Activated T-helper 1 cell treated with anti-CD3 and anti-CD28 coated beads, Interleukin-12 subunit alpha, Interleukin-12 subunit beta, Interleukin-2, Interleukin-4 antibody, amounts not matched to agents 30 ng/mL and 10 ng/mL and 1 ng/mL, durations not matched to agents 14 hours and 24 hours and 36 hours (primary cell): ENCODE measurements around the gene ZNF503. TPM values are rescaled to one million over a fixed set of nuclear protein-coding genes. Genes with fewer than 3 reads are reported as not detected.

Source experiments
- DNase-seq: peaks from one replicate; pipeline ENCODE4 v3.0.0; 2021; ENCODE audit warnings: low spot score
- H3K27ac Mint-ChIP-seq: one replicate; pipeline ENCODE4 v1.8.0; 2021; ENCODE audit warnings: mild to moderate bottlenecking, mixed read lengths
- H3K27me3 Mint-ChIP-seq: one replicate; pipeline ENCODE4 v1.8.0; 2022; ENCODE audit warnings: mild to moderate bottlenecking, moderate library complexity, mixed read lengths; ENCODE audit not compliant: insufficient read depth
- H3K36me3 Mint-ChIP-seq: one replicate; pipeline ENCODE4 v1.8.0; 2021; ENCODE audit warnings: low read depth, mixed read lengths
- H3K4me1 Mint-ChIP-seq: one replicate; pipeline ENCODE4 v1.8.0; 2021; ENCODE audit warnings: low read depth, mixed read lengths
- H3K4me3 Mint-ChIP-seq: one replicate; pipeline ENCODE4 v1.8.0; 2021; ENCODE audit warnings: mild to moderate bottlenecking, moderate library complexity, mixed read lengths
- H3K9me3 Mint-ChIP-seq: one replicate; pipeline ENCODE4 v1.8.0; 2021; ENCODE audit warnings: mixed read lengths
- intact Hi-C: fragments of 100-400 bp; cut with micrococcal nuclease; formaldehyde crosslinking; loops from one replicate; pipeline ENCODE4 v1.15.1; 2024
- total RNA-seq: library from RNA; stranded (reverse); gene quantifications from 2 replicates; pipeline ENCODE4 v1.2.3, GENCODE V29; 2022

Gene ZNF503
- total RNA-seq: 0.07 TPM in 1 of 2 replicates, not detected in the other

- H3K36me3 Mint-ChIP-seq: peaks cover 3% of the 10 kb centered on the region
- peak within 1 kb of the TSS; percentile 64 for H3K27ac Mint-ChIP-seq
- no peaks in the 10 kb centered on the region for H3K9me3 Mint-ChIP-seq
- H3K4me1 Mint-ChIP-seq: peaks cover 29% of the 10 kb centered on the region
- intact Hi-C loops: loop anchor here (5.0 kb wide), 1 partner anchor 105 kb away; no protein-coding TSS in a partner anchor
- peak within 1 kb of the TSS; percentile 79 for H3K4me3 Mint-ChIP-seq
- H3K27me3 Mint-ChIP-seq: peaks cover 64% of the 10 kb centered on the region
- no peak for DNase-seq
Measured at GRCh38 chr10:75401569-75402485, at the start of gene ZNF503. TSS of gene ZNF503 (minus strand) at chr10:75401764. CDS start at chr10:75401419, 345 bp downstream.

DNA sequence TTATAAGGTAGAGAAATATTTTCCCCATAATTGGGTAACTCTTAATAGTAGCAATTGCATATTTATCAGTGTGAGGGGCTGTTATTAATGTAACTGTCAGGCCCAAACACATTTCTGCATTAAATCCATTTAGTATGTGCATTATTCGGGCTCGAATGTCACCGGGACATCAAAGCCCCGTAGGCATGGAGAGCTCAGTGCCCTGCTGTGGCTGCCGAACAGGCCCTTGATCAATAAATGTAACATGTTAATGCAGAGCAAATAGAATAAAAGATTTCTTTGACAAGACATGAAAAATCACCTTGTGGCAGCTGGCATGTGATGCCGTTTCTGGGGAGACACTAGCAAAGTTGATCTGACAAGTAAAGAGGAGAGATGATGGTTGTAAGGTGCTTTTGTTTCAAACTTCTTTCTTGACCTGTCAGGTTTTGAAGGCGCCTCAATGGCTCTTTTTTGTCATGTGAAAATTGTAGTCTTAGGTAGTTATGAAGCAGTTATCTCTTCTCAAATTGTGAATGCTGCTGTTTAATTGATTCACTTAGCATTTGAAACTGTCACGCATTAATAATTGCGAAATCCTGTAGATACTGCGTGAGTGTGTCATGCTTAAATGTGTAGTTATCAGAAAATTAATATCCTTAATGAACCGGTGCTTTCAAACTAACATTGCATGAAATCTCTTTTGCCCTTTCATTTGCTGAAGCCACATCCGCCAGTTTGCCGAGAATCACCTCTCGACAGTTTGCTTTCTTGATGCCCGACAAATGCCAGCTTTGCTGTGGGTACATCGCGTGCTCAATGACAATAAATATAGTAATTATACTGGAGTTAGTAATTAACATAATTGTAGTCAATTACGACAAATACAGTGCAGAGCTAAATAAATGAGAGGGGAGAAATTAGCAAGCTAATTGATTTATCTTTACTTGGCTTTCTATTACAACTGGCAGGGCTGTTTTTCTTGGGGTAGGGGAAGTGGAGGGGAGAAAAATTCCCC, 49.4 kb upstream of the ZNF503 start:
- DNase-seq: no peak
- H3K27me3 Mint-ChIP-seq: peaks cover 2% of the 10 kb centered on the region
- intact Hi-C loops: no loop called here
- H3K36me3 Mint-ChIP-seq: no peaks in the 10 kb centered on the region
- no peaks in the 10 kb centered on the region for H3K4me1 Mint-ChIP-seq
- no peak overlapping the region for H3K4me3 Mint-ChIP-seq
- H3K27ac Mint-ChIP-seq: no peak overlapping the region
- H3K9me3 Mint-ChIP-seq: peaks cover 10% of the 10 kb centered on the region

DNA sequence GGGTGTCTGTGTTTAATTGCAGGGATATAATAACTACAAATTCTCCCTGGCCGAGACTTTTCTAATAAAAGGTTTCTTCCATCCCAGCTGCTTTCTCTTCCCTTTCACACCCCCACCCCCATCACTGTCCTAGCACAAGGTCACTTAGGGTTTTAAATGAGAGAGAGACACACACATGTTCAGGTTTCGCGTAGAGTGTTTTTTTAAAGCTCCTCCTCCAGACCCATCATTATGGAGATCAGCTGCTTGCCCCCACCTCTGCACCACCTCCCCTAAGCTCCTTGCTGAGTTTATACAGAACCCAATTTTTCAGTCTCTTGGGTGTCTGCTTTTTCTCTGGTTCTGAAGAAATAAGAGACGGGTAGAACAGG, 48.5 kb upstream of the ZNF503 start:
- H3K27me3 Mint-ChIP-seq: peaks cover 2% of the 10 kb centered on the region
- no peaks in the 10 kb centered on the region for H3K4me1 Mint-ChIP-seq
- H3K4me3 Mint-ChIP-seq: no peak overlapping the region
- no peaks in the 10 kb centered on the region for H3K36me3 Mint-ChIP-seq
- H3K27ac Mint-ChIP-seq: no peak overlapping the region
- peaks cover 10% of the 10 kb centered on the region for H3K9me3 Mint-ChIP-seq
- intact Hi-C loops: no loop called here
- no peak for DNase-seq

- peaks cover 2% of the 10 kb centered on the region for H3K27me3 Mint-ChIP-seq
- H3K4me3 Mint-ChIP-seq: no peak overlapping the region
- no peak for DNase-seq
- H3K27ac Mint-ChIP-seq: no peak overlapping the region
- H3K36me3 Mint-ChIP-seq: no peaks in the 10 kb centered on the region
- H3K9me3 Mint-ChIP-seq: peaks cover 10% of the 10 kb centered on the region
- intact Hi-C loops: no loop called here
- no peaks in the 10 kb centered on the region for H3K4me1 Mint-ChIP-seq
Measured at GRCh38 chr10:75449382-75450074, 48.0 kb upstream of the ZNF503 start.

GRCh38 chr10:75448166-75448565, 46.6 kb upstream of the ZNF503 start:
- no peaks in the 10 kb centered on the region for H3K4me1 Mint-ChIP-seq
- no peak overlapping the region for H3K4me3 Mint-ChIP-seq
- no peaks in the 10 kb centered on the region for H3K27me3 Mint-ChIP-seq
- peaks cover 20% of the 10 kb centered on the region for H3K9me3 Mint-ChIP-seq
- intact Hi-C loops: no loop called here
- H3K36me3 Mint-ChIP-seq: no peaks in the 10 kb centered on the region
- DNase-seq: no peak
- no peak overlapping the region for H3K27ac Mint-ChIP-seq

GRCh38 chr10:75446508-75446907, 44.9 kb upstream of the ZNF503 start:
- Mint-ChIP-seq H3K27me3 (peaks cover 2% of the 10 kb centered on the region), H3K27ac (no peak overlapping the region), H3K9me3 (peaks cover 28% of the 10 kb centered on the region), H3K36me3 (no peaks in the 10 kb centered on the region), H3K4me3 (no peak overlapping the region), H3K4me1 (no peaks in the 10 kb centered on the region)
- intact Hi-C loops: no loop called here
- DNase-seq: no peak

DNA sequence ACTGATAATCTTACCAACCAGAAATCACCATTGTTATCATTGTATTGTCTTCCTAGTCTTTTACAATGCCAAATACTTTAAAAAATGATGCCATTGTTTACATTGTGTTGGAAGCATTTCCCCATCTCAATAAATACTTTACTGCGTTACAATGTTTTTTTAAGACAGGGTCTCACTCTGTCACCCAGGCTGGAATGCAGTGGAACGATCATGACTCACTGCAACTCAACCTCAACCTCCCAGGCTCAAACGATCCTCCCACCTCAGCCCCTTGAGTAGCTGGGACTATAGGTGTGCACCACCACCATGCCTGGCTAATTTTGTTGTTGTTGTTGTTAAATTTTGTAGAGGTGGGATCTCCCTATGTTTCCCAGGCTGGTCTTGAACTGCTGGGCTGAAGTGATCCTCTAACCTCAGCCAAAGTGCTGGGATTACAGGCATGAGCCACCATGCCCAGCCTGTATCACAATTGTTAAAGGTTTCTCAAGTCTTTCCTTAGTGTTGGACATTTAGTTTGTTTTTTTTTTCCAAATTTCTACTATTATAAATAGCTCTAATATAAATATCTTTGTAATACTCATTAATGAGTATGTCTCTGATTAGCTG, 43.3 kb upstream of the ZNF503 start:
- Mint-ChIP-seq H3K27me3 (peaks cover 2% of the 10 kb centered on the region), H3K27ac (no peak overlapping the region), H3K4me3 (no peak overlapping the region), H3K9me3 (peaks cover 28% of the 10 kb centered on the region), H3K36me3 (no peaks in the 10 kb centered on the region), H3K4me1 (no peaks in the 10 kb centered on the region)
- DNase-seq: no peak
- intact Hi-C loops: no loop called here

DNA sequence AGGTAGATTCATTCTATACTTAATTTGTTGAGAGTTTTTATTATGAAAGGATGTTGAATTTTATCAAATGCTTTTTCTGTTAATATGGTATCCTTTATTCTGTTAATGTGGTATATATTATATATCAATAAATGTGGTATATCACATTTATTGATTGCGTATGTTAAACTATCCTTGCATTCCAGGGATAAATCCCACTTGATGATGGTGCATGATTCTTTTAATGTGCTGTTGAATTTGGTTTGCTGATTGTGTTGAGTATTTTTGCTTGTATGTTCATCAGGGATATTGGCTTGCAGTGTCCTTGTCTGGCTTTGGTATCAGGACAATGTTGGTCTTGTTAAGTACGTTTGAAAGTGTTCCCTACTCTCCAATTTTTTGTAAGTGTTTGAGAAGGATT, 41.8 kb upstream of the ZNF503 start:
- intact Hi-C loops: no loop called here
- Mint-ChIP-seq H3K9me3 (peaks cover 28% of the 10 kb centered on the region), H3K27me3 (peaks cover 4% of the 10 kb centered on the region), H3K36me3 (no peaks in the 10 kb centered on the region), H3K4me3 (no peak overlapping the region), H3K27ac (no peak overlapping the region), H3K4me1 (no peaks in the 10 kb centered on the region)
- no peak for DNase-seq

DNA sequence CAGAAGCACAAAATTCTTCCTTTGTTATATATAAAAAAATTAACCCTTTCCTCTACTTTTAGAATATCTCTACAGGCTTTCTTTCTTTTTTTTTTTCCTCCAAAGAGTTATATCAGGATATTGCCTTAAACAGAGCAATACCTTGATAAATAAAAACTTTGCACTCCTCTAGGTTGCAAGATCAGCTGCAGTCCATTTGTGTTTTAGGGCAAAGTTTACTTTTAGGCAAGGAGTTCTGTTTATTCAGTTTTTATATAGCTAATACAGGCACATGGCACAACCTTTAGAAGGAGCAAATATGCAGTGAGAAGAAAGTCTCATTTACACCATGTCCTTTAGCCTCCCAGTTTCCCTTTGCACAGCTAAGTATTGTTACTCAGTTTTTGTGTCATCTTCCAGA, 40.1 kb upstream of the ZNF503 start:
- H3K4me3 Mint-ChIP-seq: no peak overlapping the region
- peaks cover 8% of the 10 kb centered on the region for H3K27me3 Mint-ChIP-seq
- no peaks in the 10 kb centered on the region for H3K36me3 Mint-ChIP-seq
- no peak overlapping the region for H3K27ac Mint-ChIP-seq
- DNase-seq: no peak
- intact Hi-C loops: no loop called here
- no peaks in the 10 kb centered on the region for H3K4me1 Mint-ChIP-seq
- H3K9me3 Mint-ChIP-seq: peaks cover 25% of the 10 kb centered on the region

DNA sequence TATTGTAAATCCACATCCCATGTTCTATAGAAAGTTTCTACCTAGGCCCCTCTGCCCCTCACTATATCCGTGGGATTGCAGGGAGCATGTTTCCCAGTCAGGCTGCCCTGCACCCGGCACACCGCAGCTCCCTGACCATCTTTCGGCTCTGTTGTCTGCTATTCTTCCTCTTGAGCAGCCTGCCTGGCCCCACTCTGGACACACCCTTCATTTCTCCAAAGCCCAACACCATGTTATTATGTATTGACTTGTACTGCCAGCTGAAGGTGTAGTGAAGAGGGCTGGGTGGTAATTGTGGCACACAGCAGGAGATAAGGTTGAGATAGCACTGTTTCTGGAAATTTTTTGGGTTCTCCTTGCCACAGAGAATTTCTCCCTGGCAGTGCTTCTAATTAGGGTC, 39.6 kb upstream of the ZNF503 start:
- DNase-seq: no peak
- H3K27me3 Mint-ChIP-seq: peaks cover 8% of the 10 kb centered on the region
- H3K4me3 Mint-ChIP-seq: no peak overlapping the region
- H3K4me1 Mint-ChIP-seq: no peaks in the 10 kb centered on the region
- H3K36me3 Mint-ChIP-seq: no peaks in the 10 kb centered on the region
- intact Hi-C loops: no loop called here
- peaks cover 20% of the 10 kb centered on the region for H3K9me3 Mint-ChIP-seq
- H3K27ac Mint-ChIP-seq: no peak overlapping the region

DNA sequence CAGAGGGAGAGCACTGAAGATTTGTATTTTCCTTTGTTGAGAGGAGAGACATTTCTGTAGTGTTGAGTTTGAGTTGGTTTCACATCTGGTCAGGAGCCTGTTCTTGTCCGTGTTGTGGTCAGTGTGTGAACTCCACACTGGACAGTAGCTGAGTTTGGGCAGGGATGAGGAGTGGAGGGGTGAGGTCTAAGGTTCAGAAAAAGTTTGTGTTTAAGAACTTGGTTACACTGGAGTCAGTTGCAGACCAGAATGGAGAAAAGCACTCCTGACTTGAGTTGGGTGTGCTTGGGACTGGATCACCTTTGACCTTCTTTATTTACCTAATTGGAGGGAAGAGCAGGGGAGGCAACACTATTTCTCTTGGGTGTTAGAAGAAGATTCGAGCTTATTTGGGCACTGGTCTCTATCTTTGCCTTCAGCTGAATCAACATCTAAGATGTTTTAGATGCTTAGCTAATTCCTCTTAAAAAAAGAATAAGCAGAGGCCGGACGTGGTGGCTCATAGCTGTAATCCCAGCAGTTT, 38.8 kb upstream of the ZNF503 start:
- Mint-ChIP-seq H3K36me3 (no peaks in the 10 kb centered on the region), H3K9me3 (peaks cover 17% of the 10 kb centered on the region), H3K27ac (no peak overlapping the region), H3K27me3 (peaks cover 8% of the 10 kb centered on the region), H3K4me1 (no peaks in the 10 kb centered on the region), H3K4me3 (no peak overlapping the region)
- intact Hi-C loops: no loop called here
- no peak for DNase-seq

GRCh38 chr10:75439811-75440210, 38.2 kb upstream of the ZNF503 start:
- Mint-ChIP-seq H3K36me3 (no peaks in the 10 kb centered on the region), H3K27me3 (peaks cover 10% of the 10 kb centered on the region), H3K27ac (no peak overlapping the region), H3K4me1 (no peaks in the 10 kb centered on the region), H3K9me3 (peaks cover 17% of the 10 kb centered on the region), H3K4me3 (no peak overlapping the region)
- intact Hi-C loops: no loop called here
- DNase-seq: no peak
